GM19043 (cell line): Measurements from ENCODE around the gene TOR4A.
A peak's percentile ranks its signal among the peaks of the same experiment; 100 is the strongest.

Experiments used
- ATAC-seq: cut with Tn5 transposase; IDR thresholded peaks from one replicate; pipeline ENCODE4 v1.9.1; 2021; ENCODE audit warnings: low read depth; ENCODE audit not compliant: unreplicated experiment

The TOR4A gene

GRCh38 chr9:137293094-137293481, 15.6 kb downstream of the TOR4A start:
- ATAC-seq, result no peak

GRCh38 chr9:137293482-137294090, 16.1 kb downstream of the TOR4A start:
- ATAC-seq, result no peak

GRCh38 chr9:137294091-137294680, 16.7 kb downstream of the TOR4A start:
- no peak for ATAC-seq

- ATAC-seq, result no peak
Measured at GRCh38 chr9:137294681-137295237, 17.2 kb downstream of the TOR4A start.

DNA sequence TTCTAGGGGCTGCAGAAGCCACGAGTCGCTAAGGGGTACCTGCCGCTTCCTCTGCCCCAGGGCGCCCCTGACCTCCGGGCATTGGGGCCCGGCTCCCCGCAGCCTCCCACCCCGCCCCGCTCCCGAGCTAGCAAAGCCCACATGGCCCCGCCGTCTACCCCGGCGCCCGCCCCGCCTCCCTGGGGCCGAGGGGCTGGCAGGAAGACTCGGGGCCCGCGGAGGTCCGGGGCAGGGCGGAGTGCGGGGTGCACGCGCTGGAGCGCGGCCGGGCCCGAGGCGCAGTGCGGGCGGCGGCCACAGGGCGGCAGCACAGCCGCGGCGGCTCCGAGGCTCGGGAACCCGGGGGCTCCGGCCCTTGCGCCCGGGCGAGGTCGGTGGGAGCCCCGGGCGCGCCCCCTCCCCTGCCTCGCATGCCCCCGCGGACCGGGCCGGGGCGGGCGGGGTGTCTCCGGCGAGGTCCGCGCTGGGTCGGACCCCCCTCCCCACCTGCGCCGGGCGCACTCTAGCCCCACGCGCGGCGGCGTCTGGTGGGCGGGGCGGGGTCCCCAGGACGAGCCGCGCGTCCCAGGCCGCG, 17.8 kb downstream of the TOR4A start:
- no peak for ATAC-seq

DNA sequence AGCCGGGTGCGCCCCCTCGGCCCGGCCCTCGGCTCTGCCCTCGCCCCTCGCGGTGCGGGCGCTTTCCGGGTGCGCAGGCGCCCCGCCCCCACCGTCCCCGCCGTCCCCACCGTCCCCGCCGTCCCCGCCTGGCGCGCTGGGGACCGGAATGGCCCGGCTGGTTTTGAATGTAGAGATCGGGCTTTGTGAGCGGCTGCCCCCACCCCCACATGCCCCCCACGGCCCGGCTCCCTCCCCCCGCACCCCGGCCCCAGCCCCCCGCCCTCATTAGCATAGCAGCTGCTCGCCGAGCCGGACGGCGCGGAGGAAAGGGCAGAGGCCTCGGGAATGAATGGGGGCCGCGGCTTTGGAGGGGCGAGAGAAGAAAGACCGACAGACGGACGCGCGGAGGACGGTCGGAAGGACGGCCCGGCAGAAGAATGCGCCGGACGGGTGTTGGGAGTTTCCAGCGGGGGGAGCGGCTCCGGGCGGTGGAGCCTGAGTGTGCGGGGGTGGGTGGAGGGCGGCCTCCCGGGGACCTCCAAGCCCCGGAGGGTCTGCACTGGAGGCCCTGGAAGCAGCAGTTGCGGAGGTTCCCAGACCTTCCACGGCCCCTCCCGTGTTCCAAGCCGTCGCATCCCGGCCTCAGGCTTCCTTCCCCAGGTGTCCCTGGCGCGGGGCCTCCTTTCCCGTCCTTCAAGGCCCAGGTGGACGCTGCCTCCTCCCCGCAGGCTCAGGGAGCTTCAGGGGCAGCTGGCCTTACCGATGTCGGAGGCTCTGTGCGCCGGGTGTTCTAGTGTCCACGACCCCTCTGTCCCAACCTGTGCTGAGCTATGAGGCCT, 18.5 kb downstream of the TOR4A start:
- no peak for ATAC-seq

GRCh38 chr9:137296670-137297664, 19.4 kb downstream of the TOR4A start:
- ATAC-seq, result no peak

- ATAC-seq, result no peak
Measured at GRCh38 chr9:137297966-137298365, 20.4 kb downstream of the TOR4A start.

DNA sequence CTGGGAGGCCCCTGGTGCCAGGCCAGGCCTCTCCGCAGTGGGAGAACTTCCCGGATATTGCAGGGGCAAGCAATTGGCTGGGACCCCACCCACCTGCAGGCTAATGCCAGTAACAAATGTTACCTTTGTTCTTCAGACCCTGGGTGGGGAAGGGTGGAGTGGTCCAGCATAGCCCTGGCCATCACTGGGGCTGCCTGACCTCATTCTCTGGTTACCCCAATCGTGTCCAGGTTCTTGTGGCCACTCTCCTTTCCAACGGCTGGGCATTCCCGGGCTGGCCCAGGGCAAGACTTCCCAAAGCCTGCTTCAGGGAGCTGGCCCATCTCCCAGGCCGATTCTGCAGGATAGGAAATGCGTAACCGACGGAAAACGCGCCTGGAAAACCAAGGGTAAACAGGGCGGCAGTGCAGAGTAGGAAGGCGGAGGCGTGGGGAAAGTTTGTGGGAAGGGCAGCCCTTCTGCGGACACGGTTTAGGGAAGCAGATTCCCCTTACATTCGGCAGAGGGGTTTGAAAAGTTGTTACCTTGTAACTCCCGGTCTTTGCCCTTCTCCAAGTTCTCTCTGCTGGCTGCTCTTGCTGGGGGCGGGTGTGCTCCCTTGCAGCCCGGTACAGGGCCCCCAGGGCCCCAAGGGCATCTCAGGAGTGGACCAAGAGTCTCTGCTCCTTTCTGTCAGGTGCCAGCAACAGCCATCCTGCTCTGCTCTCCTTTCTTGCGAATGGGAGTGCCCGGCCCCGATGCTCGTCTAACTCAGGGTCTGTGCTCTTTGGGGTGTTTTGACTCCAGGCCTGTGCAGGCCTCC, 21.1 kb downstream of the TOR4A start:
- no peak for ATAC-seq

GRCh38 chr9:137299203-137299565, 21.7 kb downstream of the TOR4A start:
- ATAC-seq, result no peak

- no peak for ATAC-seq
Measured at GRCh38 chr9:137299938-137300337, 22.4 kb downstream of the TOR4A start.

GRCh38 chr9:137300567-137301080, 23.1 kb downstream of the TOR4A start:
- no peak for ATAC-seq

- ATAC-seq, result no peak
Measured at GRCh38 chr9:137301081-137301947, 23.8 kb downstream of the TOR4A start.

GRCh38 chr9:137302118-137302448, 24.6 kb downstream of the TOR4A start, which contains the start of gene NRARP:
TSS of gene NRARP (minus strand) at chr9:137302271. CDS start at chr9:137301928, 343 bp downstream.
- peak; percentile 69 for ATAC-seq

DNA sequence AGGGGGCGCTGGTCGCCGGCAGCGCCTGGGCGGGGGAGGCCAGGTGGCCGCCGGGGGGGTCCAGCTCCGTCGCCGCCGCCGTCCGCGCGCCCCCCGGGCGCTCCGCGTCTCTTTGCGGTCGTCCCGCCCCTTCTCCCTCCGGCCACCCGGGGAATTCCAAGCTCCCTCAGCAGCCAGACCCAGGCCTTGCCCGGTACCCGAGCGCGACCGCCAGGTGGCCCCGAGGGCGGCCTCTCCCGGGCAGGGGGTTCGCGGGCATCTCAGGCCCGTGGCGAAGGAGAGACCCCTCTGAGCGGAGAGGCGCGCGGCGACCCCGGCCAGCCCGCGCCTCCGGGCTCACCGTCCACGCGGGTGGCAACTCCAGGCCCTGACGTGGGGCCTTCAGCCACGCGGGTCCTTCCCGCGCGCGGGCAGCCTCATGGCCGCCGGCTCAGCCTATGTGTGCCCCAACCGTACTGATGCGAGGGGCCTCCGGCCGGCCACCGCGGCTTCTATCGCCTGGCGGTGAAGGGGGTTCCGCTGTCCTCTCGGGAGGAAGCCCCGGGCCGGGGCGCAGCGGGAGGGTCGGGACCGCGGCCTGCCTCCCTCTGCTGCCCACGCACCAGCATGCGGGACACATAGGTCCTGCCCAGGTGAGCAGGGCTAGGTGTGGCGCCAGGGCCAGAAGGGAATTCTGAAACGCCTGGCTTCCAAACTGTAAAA, 25.1 kb downstream of the TOR4A start:
- peak; percentile 33 for ATAC-seq

DNA sequence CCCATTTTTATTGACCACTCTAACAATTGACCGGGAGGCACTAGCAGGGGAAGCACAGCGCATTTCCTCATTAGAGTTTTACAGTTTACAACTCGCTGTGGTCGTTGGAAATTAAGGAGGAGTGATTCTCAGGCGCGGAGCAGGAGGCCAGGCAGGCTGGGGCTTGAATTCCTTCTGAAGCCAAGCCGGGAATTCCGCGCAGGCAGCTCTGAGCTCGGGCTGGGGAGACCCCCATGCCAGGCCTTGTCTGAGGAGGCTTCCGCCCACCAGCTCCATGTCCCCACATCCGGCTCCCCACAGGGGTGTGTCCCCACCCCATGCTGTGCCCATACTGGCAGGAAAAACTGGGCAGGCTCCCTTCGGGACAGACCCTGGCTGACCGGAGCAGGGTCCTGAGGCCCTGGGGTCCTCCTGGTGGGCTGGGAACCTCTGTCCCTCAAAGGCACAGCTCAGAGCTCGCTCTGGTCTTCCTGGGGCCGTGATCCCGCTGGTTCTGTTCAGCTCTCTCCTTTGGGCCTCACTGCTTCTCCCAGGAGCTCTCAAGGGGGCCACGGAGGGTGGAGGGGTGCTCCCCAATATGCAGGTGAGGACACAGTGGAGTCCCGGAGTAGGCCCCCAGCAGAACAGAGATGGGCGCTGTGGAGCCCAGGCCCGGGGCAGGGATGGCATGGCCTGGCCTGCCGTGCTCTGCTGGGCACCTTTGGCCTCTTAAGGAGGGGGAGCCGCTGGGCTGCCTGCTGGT, 25.8 kb downstream of the TOR4A start:
- no peak for ATAC-seq

- no peak for ATAC-seq
Measured at GRCh38 chr9:137303893-137304382, 26.4 kb downstream of the TOR4A start.
